MM.1S (cell line): ENCODE measurements around the gene RND1.

Experiments used
- DNase-seq: peaks from one replicate; pipeline ENCODE4 v3.0.0-alpha.2; 2015
- H2AFZ ChIP-seq: fragments of 300-600 bp; sonication (generic); 2 replicates; pipeline ENCODE4 v1.6.0; 2016; ENCODE audit warnings: antibody characterized with exemption, low read length
- H3F3A ChIP-seq: fragments of 300-600 bp; sonication (generic); 2 replicates; pipeline ENCODE4 v1.6.1; 2016; ENCODE audit warnings: mild to moderate bottlenecking, antibody characterized with exemption, low read length, moderate library complexity, mixed read lengths; ENCODE audit not compliant: insufficient read depth
- H3K27ac ChIP-seq: fragments of 300-600 bp; sonication (generic); 2 replicates; pipeline ENCODE4 v1.5.1; 2016; ENCODE audit warnings: mild to moderate bottlenecking, low read length
- H3K27me3 ChIP-seq: fragments of 300-600 bp; sonication (generic); replicated peaks from 2 replicates; pipeline ENCODE4 v1.6.0; 2016; ENCODE audit warnings: low read length; ENCODE audit not compliant: insufficient read depth
- H3K36me3 ChIP-seq: fragments of 300-600 bp; sonication (generic); replicated peaks from 2 replicates; pipeline ENCODE4 v1.6.1; 2016; ENCODE audit warnings: mild to moderate bottlenecking, low read length, mixed read lengths; ENCODE audit not compliant: insufficient read depth
- H3K4me1 ChIP-seq: fragments of 300-600 bp; sonication (generic); 2 replicates; pipeline ENCODE4 v1.6.1; 2016; ENCODE audit warnings: low read length, mixed read lengths
- H3K4me2 ChIP-seq: fragments of 300-600 bp; sonication (generic); 2 replicates; pipeline ENCODE4 v1.6.0; 2016; ENCODE audit warnings: low read depth, low read length
- H3K4me3 ChIP-seq: fragments of 300-600 bp; sonication (generic); 2 replicates; pipeline ENCODE4 v1.5.1; 2016; ENCODE audit warnings: low read length, mixed read lengths
- H3K79me2 ChIP-seq: fragments of 300-600 bp; sonication (generic); 2 replicates; pipeline ENCODE4 v1.6.1; 2016; ENCODE audit warnings: mixed run types, low read length, mixed read lengths
- H3K9ac ChIP-seq: fragments of 300-600 bp; sonication (generic); 2 replicates; pipeline ENCODE4 v1.6.1; 2016; ENCODE audit warnings: low read length, mixed read lengths
- H3K9me2 ChIP-seq: fragments of 300-600 bp; sonication (generic); replicated peaks from 2 replicates; pipeline ENCODE4 v1.6.1; 2016; ENCODE audit warnings: mild to moderate bottlenecking, low read length, mixed read lengths; ENCODE audit not compliant: insufficient read depth
- H3K9me3 ChIP-seq: fragments of 300-600 bp; sonication (generic); replicated peaks from 2 replicates; pipeline ENCODE4 v1.6.1; 2016; ENCODE audit warnings: mild to moderate bottlenecking, low read length, mixed read lengths; ENCODE audit not compliant: insufficient read depth
- H4K20me1 ChIP-seq: fragments of 300-600 bp; sonication (generic); 2 replicates; pipeline ENCODE4 v1.6.1; 2016; ENCODE audit warnings: mild to moderate bottlenecking, low read length, moderate library complexity, mixed read lengths; ENCODE audit not compliant: insufficient read depth
- EZH2 ChIP-seq: fragments of 300-600 bp; sonication (generic); optimal IDR thresholded peaks from 2 replicates; pipeline ENCODE3; 2017; ENCODE audit warnings: low read depth, mild to moderate bottlenecking, antibody characterized with exemption, low read length, mixed read lengths
- EZH2phosphoT487 ChIP-seq: fragments of 300-600 bp; sonication (generic); IDR thresholded peaks from 2 replicates; pipeline ENCODE4 v1.6.1; 2018; ENCODE audit warnings: antibody characterized with exemption, low read length
- TF ChIP-seq, protein P1 (sequence below): fragments of 300-600 bp; sonication (generic); IDR thresholded peaks from 2 replicates; pipeline ENCODE4 v1.5.1; 2016; ENCODE audit warnings: antibody characterized with exemption, low read length, mixed read lengths

The RND1 gene

DNA sequence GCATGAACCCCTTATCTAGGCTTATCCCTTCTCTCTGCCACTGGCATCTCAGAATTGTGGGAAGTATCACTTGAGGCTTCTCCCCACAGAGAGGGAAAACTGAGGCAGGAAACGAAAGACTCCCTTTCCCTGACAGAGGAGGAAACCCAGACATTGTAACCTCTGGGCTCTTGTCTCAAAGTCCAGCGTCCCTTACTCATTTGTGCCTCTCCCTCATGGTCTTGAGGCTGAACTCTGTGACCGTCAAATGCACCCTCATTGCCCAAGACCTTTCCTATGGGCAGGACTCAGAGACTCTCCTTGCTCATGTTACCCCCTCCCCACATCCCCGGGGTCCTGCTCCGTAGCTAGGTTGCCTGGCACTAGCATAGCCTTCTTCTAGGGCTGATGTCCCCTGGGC lies 43.5 kb downstream of the RND1 start:
- TF ChIP-seq EZH2 (no peak), EZH2phosphoT487 (no peak)
- TF ChIP-seq, protein P1, sequence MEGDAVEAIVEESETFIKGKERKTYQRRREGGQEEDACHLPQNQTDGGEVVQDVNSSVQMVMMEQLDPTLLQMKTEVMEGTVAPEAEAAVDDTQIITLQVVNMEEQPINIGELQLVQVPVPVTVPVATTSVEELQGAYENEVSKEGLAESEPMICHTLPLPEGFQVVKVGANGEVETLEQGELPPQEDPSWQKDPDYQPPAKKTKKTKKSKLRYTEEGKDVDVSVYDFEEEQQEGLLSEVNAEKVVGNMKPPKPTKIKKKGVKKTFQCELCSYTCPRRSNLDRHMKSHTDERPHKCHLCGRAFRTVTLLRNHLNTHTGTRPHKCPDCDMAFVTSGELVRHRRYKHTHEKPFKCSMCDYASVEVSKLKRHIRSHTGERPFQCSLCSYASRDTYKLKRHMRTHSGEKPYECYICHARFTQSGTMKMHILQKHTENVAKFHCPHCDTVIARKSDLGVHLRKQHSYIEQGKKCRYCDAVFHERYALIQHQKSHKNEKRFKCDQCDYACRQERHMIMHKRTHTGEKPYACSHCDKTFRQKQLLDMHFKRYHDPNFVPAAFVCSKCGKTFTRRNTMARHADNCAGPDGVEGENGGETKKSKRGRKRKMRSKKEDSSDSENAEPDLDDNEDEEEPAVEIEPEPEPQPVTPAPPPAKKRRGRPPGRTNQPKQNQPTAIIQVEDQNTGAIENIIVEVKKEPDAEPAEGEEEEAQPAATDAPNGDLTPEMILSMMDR: no peak
- no peaks in the 10 kb centered on the region for H3K36me3 ChIP-seq

DNA sequence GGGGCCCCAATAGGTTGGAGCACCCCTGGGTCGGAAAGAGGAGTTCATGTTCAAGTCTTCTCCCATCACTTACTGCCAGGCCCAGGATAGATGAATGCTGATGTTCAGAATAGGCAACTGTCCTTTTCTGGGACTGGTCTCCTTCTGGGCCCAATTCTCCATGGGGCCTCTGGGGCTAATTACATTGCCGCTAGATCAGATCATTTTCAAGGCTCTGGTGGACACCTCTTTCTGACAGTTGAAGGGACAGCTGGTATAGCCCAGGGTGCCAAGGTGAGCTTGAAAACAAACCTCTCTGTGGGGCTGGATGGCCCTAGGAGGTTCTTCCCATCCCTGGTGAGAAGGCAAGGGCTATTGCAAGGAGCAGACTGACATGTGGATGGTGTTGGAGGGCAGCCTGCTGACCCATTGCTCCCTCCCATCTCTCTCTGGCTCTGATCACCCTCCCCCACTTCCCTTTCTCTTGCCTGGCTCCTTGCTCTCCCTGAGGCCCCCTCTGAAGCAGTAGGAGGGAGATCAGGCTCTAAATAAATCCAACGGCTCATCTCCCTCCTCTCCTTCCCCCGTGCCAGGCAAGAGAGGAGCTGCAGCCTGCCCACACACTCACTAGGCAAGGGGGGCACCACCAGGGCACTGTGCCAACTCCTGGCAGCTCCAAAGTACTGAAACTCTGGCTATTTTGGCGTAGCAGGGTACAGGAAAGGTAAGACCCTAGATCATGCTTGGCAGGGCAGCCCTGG lies 45.5 kb downstream of the RND1 start:
- Histone ChIP-seq H3K9me3 (no peaks in the 10 kb centered on the region), H3K4me1 (peaks cover 21% of the 10 kb centered on the region), H3K4me2 (no peak overlapping the region), H4K20me1 (no peaks in the 10 kb centered on the region), H3F3A (peaks cover 8% of the 10 kb centered on the region; the same call in 1 of the 2 replicates), H2AFZ (no peak overlapping the region), H3K27ac (no peak overlapping the region), H3K79me2 (no peaks in the 10 kb centered on the region), H3K36me3 (no peaks in the 10 kb centered on the region), H3K27me3 (peaks cover 14% of the 10 kb centered on the region), H3K9me2 (no peaks in the 10 kb centered on the region), H3K4me3 (no peak overlapping the region), H3K9ac (no peak overlapping the region)
- TF ChIP-seq EZH2 (no peak), EZH2phosphoT487 (no peak)
- TF ChIP-seq, protein P1: no peak
- no peak for DNase-seq

More for the DNA sequence above, 43.5 kb downstream of the RND1 start:
- H3K9me3 ChIP-seq: no peaks in the 10 kb centered on the region
- H3K4me1 ChIP-seq: peaks cover 17% of the 10 kb centered on the region
- H2AFZ ChIP-seq: no peak overlapping the region
- H3F3A ChIP-seq: peaks cover 4% of the 10 kb centered on the region; the same call in 1 of the 2 replicates
- no peak overlapping the region for H3K9ac ChIP-seq
- no peak overlapping the region for H3K4me3 ChIP-seq
- H3K27me3 ChIP-seq: peaks cover 7% of the 10 kb centered on the region; the same call in 1 of the 2 replicates
- H3K27ac ChIP-seq: no peak overlapping the region
- H4K20me1 ChIP-seq: no peaks in the 10 kb centered on the region
- H3K79me2 ChIP-seq: no peaks in the 10 kb centered on the region
- no peak overlapping the region for H3K4me2 ChIP-seq
- no peaks in the 10 kb centered on the region for H3K9me2 ChIP-seq
- no peak for DNase-seq

DNA sequence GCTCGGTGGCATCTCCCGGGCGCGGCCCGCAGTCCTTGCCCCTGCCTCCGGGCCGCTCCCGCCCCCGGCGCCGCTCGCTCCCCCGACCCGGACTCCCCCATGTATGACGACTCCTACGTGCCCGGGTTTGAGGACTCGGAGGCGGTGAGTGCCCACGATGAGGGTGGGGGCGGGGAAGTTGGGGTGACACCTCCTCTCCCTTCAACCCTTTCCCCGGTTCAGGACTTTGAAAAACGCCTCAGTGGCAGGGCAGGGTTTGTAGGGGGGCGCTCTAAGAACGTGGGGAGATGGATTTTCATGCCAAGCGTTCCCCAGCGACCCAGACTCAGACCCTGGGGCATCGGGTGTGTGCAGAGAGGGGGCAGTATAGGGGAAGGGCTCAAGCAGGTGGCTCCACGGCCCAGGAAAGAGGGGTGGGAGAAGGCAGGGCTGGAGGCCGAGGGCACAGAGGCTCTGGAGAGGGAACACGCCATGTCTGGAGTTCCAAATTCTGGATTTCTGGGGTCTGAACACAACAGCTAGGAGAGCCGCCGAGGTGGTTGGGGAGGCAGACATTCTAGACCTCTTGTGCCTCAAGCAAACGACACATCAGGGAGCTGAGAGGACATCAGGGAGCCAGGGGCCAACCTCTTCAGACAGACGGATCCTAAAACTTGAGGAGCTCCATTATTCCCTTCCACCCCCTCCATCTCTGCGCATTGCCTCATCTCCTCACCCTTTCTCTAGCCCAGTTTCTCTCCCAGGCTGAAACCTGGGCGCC lies 46.7 kb downstream of the RND1 start:
- Histone ChIP-seq H3K4me1 (peaks cover 16% of the 10 kb centered on the region; the same call in 1 of the 2 replicates), H4K20me1 (no peaks in the 10 kb centered on the region), H3K9me2 (no peaks in the 10 kb centered on the region), H3K4me3 (peak overlapping the region; percentile 81), H2AFZ (peak overlapping the region; percentile 35; the same call in 1 of the 2 replicates), H3F3A (peaks cover 8% of the 10 kb centered on the region; the same call in 1 of the 2 replicates), H3K27me3 (peaks cover 14% of the 10 kb centered on the region), H3K4me2 (peak overlapping the region; percentile 97), H3K9me3 (no peaks in the 10 kb centered on the region), H3K36me3 (no peaks in the 10 kb centered on the region), H3K9ac (peak overlapping the region; percentile 37; the same call in 1 of the 2 replicates), H3K79me2 (no peaks in the 10 kb centered on the region), H3K27ac (no peak overlapping the region)
- peak; percentile 25 for DNase-seq
- TF ChIP-seq, protein P1: peak; percentile 27
- TF ChIP-seq EZH2 (no peak), EZH2phosphoT487 (no peak)
